HG03469 (cell line): ENCODE measurements around the gene RFLNA.

ENCODE experiments used
- ATAC-seq: cut with Tn5 transposase; IDR thresholded peaks from one replicate; pipeline ENCODE4 v1.9.1; 2021; ENCODE audit warnings: mild to moderate bottlenecking, moderate library complexity, moderate number of reproducible peaks; ENCODE audit not compliant: unreplicated experiment

RFLNA gene

DNA sequence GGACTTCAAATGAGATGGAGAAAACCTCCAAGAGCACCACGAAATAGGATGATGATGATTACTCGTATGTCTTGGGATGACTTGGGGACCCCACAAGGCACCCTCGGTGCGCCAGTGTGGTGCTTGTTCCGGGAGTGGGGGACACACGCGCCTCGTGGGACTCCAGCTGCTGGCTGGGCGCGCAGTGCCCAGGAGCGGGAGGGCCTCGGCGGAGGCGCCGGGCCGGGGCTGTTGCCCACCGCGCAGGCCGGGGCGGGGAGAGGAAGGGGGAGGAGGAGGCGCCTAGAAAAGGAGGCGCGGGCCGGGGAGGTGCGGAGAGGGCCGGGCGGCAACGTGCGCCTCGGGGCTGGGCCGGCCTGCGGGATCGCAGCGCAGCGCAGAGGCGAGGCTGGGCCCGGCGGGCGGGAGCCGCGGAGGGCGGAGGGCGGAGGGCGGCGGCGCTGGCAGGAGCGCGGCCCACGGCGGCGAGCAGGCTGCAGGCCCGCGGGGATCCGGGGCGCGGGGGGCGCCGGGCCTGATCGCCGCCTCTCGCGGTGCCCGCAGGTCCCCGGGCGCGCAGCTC, at the start of gene RFLNA:
TSS of gene RFLNA (plus strand) at position 314 of the 562 bp plus-strand sequence. CDS start 337 bp downstream, outside the sequence.
- ATAC-seq = no peak

- ATAC-seq = no peak
Measured at GRCh38 chr12:124247331-124247730, 47.6 kb upstream of the RFLNA start.

GRCh38 chr12:124248941-124249825, 45.7 kb upstream of the RFLNA start:
- no peak for ATAC-seq

- ATAC-seq = no peak
Measured at GRCh38 chr12:124251186-124251585, 43.7 kb upstream of the RFLNA start.

DNA sequence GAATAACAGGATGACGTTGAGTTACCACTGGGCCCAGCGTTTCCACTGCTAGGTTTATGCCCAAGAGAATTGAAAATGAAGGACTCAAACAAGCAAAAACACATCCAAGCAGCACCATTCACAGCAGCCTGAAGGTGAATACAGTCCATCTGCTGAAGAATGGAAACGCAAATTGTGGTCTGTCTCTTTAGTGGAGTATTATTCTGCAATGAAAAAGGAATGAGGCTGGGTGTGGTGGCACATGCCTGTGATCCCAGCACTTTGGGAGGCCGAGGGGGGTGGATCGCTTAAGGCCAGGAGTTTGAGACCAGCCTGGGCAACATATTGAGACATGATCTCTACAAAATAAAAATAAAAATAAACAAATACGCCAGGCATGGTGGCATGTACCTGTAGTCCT, 41.9 kb upstream of the RFLNA start:
- no peak for ATAC-seq

DNA sequence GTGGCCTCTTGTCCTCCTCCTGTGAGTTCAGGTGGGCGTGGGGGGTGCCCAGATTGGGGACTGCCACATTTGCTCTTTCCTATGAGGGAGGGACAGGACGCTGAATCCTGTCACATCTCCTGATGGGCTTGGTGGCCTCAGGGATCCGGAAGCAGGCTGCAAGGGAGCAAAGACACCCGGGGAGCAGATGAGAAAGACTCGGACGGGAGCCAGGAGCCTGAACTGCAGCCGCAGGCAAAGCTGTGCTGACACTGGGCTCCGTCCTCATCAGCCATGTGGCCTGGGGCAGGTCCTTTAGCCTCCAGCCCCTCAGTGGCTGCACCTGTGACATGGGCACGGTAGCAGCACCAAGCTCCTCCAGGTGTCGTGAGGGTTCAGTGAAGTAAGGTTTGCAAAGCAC, 40.8 kb upstream of the RFLNA start:
- ATAC-seq = no peak

GRCh38 chr12:124259154-124260066, 35.5 kb upstream of the RFLNA start:
- ATAC-seq = no peak

DNA sequence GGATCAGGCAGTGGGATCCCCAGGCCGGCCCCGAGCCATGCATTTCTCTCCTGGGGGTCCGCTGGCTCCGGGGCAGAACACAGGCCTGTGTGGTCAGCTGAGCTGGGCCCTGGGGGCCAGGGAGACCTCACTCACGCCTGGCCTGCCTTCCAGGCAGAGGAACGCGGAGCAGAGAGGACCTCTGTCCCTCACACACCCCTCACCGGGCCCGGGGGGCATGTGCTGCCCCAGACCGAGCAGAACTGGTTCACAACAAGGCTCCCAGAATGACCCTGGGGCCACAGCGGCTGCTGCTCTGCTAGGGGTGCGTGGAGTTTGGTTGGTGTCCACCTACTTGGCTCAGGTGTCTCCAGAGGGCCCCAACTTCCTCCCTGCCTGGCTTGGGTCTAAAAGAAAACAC, 33.0 kb upstream of the RFLNA start:
- no peak for ATAC-seq

DNA sequence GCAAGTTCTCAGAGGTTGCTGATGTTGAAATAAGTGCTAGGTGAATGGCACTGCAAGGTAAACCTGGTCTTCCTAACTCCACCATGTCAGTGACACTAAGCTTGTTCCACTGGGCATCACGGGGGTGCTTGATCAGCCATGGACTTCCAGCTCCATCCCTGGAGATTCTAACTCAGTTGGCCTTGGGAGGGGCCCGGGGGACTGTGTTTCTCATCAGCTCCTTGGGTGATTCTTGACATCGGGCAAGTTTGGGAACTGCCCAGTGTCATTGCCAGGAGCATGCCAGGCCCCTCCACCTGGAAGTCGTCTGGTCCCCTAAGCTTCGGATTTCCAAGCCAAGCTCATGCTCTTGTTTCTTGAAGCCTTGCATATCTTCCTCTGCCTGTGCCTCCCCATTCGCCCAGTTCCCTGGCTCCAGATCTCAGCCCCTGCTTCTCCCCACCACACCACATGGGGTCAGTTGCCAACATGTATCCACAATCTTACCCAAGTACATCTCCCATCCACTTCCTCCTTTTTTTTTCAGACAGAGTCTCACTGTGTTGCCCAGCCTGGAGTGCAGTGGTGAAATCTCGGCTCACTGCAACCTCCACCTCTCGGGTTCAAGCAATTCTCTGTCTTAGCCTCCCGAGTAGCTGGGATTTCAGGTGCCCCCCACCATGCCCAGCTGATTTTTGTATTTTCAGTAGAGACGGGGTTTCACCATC, 30.7 kb upstream of the RFLNA start:
- no peak for ATAC-seq

GRCh38 chr12:124264879-124265278, 30.0 kb upstream of the RFLNA start:
- no peak for ATAC-seq

DNA sequence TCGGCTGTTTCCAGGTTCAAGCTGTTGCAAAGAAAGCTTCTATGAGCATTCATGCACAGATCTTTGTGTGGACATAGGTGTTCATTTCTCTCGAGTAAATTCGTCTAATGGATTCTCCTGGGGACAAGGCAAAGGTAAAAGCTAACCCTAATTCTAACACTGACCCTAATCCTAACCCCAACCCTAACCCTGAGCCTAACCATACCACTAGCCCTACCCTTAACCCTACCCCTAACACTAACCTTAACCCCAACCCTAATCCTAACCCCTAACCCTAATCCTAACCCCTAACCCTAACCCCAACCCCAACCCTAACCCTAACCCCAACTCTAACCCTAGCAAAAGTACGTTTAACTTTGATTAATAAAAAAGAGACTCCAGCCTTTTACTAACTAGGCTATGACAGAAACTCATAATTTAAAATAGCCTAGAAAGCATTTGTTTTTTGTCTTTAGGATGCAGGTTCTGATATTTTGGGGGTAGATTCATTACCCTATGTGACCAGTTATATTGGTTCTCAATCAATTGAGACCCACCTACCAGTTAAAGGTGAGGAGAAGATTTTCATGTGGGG, 27.6 kb upstream of the RFLNA start:
- no peak for ATAC-seq

DNA sequence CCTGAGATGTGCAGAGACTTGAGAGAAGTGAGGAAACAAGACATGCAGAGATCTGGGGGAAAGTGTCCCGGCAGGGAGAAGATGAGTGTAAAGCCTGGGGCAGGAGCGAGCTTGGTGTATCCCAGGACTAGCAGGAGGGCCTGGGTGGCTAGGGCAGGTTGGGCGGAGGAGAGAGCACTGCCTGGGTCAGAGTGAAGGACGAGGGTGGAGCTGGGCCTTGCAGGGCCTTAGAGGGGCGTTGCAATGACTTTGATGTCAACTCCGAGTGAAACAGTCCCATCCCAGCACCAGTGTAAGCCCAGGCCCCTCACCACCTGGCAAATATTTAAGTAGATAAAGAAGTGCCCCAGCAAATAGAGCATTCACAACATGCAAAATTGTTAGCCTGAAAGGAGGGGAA, 24.2 kb upstream of the RFLNA start:
- ATAC-seq = no peak

DNA sequence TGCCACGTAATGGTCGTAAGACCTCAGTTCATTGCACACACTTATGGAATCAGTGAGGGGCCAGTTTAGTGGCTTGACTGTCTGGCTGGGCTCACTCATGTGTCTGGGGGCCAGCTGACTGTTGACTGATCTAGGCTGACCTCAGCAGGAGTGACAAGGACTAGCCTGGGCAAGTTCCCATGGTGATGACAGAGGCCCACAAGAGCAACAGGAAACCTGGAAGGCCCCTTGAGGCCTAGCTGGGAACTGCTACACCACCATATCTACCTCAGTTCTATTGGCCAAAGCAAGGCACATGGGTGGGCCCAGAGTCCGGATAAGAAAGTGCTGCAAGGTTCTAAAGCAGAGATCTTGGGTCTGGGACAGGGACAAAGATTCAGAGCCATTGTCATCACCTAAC, 21.3 kb upstream of the RFLNA start:
- ATAC-seq = no peak

GRCh38 chr12:124276337-124276736, 18.6 kb upstream of the RFLNA start:
- ATAC-seq = no peak

- ATAC-seq = no peak
Measured at GRCh38 chr12:124277394-124278241, 17.3 kb upstream of the RFLNA start.

DNA sequence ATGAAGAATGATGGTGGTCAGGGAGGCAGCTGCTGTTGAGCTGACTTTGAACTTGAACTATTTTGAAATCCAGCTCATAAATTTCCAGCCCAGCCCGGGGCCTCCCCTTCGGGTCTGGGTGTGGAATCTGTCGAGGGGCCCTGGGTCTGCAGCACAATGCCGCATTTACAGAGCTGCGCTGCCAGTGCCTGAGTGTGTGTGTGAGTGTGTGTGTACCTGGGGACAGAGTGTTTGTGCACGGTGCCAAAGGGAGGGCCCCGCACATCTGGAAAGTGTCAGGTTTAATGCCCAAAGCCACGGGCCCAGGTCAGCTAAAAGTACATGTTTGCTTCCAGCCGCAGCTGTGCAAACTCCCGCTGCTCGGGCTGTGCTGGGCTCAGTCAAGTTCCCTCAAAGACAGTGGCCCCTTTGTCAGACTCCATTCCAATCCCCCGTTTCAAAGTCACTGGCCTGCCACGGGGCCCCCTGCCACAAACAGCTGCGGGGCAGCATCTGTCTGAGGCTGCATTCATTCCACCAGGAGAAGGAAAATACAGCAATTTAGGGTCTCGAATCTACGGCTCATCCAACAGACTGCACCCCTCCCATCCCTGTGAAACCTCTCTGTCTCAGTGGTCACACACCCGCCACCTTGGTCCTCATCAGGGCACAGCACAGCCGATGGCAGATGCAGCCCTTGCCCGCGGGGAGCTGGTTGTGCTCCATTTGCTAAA, 16.3 kb upstream of the RFLNA start:
- no peak for ATAC-seq

DNA sequence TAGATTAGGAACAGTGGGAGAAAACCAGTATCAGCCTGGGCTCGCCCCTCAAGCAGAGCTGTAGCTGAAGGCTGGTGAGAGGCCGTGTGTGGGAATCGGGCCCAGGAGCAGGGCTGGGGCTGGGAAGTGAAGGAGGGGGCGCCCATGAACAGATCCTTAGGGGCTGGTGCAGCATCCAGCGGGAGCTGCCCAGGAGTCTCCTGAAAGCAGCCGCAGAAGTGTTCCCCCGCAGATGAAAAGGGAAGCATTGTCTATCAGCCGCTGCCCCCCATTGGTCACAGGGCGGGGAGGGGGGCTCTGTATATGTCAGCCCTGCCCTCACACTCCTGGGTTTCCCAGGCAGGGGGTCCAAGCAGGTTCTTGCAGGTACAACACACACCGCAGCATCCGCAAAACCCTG, 15.6 kb upstream of the RFLNA start:
- ATAC-seq = no peak

DNA sequence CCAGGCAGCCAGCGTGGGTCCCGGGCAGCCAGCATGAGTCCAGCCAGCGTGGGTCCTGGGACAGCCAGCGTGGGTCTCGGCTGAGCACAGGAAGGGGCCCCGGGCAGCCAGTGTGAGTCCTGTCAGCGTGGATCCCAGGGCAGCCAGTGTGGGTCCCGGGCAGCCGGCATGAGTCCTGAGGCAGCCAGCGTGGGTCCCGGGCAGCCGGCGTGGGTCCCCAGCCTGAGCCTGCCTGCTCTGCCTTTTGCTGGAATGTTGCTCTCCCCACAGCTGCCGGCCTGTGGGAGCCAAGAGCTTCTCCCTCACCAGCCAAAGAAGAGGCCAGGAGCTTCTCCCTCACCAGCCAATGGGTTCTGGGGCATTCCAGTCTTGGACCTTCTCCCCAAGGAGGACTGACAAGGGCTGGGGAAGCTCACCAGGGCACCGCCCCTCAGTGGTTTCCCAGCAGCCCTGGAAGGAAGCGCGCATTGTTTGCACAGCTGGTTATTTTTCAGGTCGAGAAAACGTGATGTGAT, 15.0 kb upstream of the RFLNA start:
- ATAC-seq = no peak

DNA sequence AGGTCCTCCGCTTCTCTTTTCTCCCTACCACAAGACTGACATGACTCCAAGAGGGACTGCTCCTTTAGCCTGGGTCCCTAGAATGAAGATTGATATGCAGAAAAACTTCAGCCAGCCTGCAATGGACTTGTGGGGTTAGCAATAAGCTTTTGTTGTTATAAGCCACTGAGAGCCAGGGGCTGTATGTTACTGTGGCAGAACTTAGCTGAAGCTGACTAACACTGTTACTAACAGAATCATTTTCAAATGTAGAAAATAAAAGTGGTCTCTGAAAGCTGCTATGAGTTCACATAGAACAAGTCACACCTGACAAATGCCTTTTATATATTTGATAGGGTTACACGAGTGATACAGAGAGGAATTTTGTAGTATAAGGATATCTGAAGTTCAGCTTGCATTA, 13.6 kb upstream of the RFLNA start:
- no peak for ATAC-seq
